Liver (tissue), 2 donors: ENCODE measurements around the gene TTLL3.

Source experiments
- CTCF ChIP-seq: fragments of 150-350 bp; IDR thresholded peaks from 2 replicates; pipeline ENCODE4 v1.5.1; 2017; ENCODE audit warnings: improper control_type of control experiment, low read depth, low read length; ENCODE audit not compliant: missing input control
- YY1 ChIP-seq: IDR thresholded peaks from 2 replicates; pipeline ENCODE4 v1.6.1; 2016; ENCODE audit warnings: antibody characterized with exemption, mild to moderate bottlenecking
- donor health status: healthy.

DNA sequence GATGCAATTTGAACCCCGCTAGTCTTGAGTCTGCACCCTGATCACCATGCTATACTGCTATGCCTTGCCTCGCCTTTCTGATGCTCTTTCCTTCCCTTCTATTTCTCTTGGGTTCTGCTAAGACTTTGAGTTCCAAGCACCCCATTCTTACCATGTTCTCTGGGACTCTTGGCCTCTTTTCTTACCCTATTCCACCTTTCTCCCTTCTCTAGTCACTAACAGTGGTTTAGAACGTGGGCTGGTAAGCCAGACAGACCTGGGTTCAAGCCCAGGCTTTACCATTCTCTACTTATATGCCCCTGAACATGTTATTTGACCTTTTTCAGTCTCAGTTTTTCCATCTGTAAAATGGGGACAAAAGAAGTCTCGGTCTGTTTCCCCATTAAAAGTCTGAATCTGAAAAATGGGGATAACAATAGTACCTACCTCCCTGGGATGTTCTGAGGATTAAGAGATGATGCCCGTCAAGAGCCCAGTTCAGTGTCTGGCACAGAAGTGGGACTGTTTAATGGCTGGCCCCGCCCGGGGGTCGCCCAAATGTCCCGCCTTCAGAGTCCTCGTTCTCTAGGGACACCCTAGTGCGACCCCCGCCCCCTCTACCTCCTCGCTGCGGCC, 18.2 kb upstream of the TTLL3 start:
- no peak for TF ChIP-seq CTCF
- TF ChIP-seq YY1: no peak
